Renal pelvis (tissue), 12 donors: ENCODE measurements around the gene OGG1. TPM values are rescaled to one million over a fixed set of nuclear protein-coding genes. Genes with fewer than 3 reads are reported as not detected.

Experiments used
- DNase-seq: peaks from one replicate; pipeline ENCODE4 v3.0.0-alpha.2; 2013
- long read RNA-seq, 16 experiments: transcript quantifications; one replicate each; lab custom pipeline, GENCODE V29; 2026
- polyA plus RNA-seq, 3 donors: library from polyadenylated mRNA; unstranded; fragments of 120-200 nt; gene quantifications; one replicate each; pipeline ENCODE4 v1.2.1, GENCODE V29; 2013; ENCODE audit not compliant: insufficient read length in 3 of 3

The OGG1 gene
- 10 to 100 TPM; 63.7 to 84.8 (median 69.5) TPM for polyA plus RNA-seq
- long read RNA-seq, donor 1, full-length matches to known transcripts = 40 of 40 reads
- long read RNA-seq, donor 1, partial matches to known transcripts = 0 of 40 reads
- long read RNA-seq, donor 1, other reads (novel, unspliced or antisense) = 0 of 40 reads
- long read RNA-seq, donor 2, full-length matches to known transcripts = 36 of 36 reads
- long read RNA-seq, donor 2, partial matches to known transcripts = 0 of 36 reads
- long read RNA-seq, donor 2, other reads (novel, unspliced or antisense) = 0 of 36 reads
- long read RNA-seq, donor 3, full-length matches to known transcripts = 36 of 46 reads
- long read RNA-seq, donor 3, partial matches to known transcripts = 0 of 46 reads
- long read RNA-seq, donor 3, other reads (novel, unspliced or antisense) = 10 of 46 reads
- long read RNA-seq, donor 4, full-length matches to known transcripts = 49 of 135 reads
- long read RNA-seq, donor 4, partial matches to known transcripts = 28 of 135 reads
- long read RNA-seq, donor 4, other reads (novel, unspliced or antisense) = 58 of 135 reads
- long read RNA-seq, donor 5, full-length matches to known transcripts = 17 of 30 reads
- long read RNA-seq, donor 5, partial matches to known transcripts = 6 of 30 reads
- long read RNA-seq, donor 5, other reads (novel, unspliced or antisense) = 7 of 30 reads
- long read RNA-seq, donor 6, full-length matches to known transcripts = 41 of 46 reads
- long read RNA-seq, donor 6, partial matches to known transcripts = 5 of 46 reads
- long read RNA-seq, donor 6, other reads (novel, unspliced or antisense) = 0 of 46 reads
- long read RNA-seq, donor 7, full-length matches to known transcripts = 55 of 63 reads
- long read RNA-seq, donor 7, partial matches to known transcripts = 8 of 63 reads
- long read RNA-seq, donor 7, other reads (novel, unspliced or antisense) = 0 of 63 reads
- long read RNA-seq, donor 8, full-length matches to known transcripts = 28 of 28 reads
- long read RNA-seq, donor 8, partial matches to known transcripts = 0 of 28 reads
- long read RNA-seq, donor 8, other reads (novel, unspliced or antisense) = 0 of 28 reads
- long read RNA-seq, donor 9, full-length matches to known transcripts = 32 of 39 reads
- long read RNA-seq, donor 9, partial matches to known transcripts = 7 of 39 reads
- long read RNA-seq, donor 9, other reads (novel, unspliced or antisense) = 0 of 39 reads
- long read RNA-seq, donor 10, full-length matches to known transcripts = 64 of 69 reads
- long read RNA-seq, donor 10, partial matches to known transcripts = 0 of 69 reads
- long read RNA-seq, donor 10, other reads (novel, unspliced or antisense) = 5 of 69 reads
- long read RNA-seq, donor 11, full-length matches to known transcripts = 36 of 42 reads
- long read RNA-seq, donor 11, partial matches to known transcripts = 6 of 42 reads
- long read RNA-seq, donor 11, other reads (novel, unspliced or antisense) = 0 of 42 reads
- long read RNA-seq, donor 12, full-length matches to known transcripts = 45 of 143 reads
- long read RNA-seq, donor 12, partial matches to known transcripts = 40 of 143 reads
- long read RNA-seq, donor 12, other reads (novel, unspliced or antisense) = 58 of 143 reads
- long read RNA-seq, donor 13, full-length matches to known transcripts = 45 of 50 reads
- long read RNA-seq, donor 13, partial matches to known transcripts = 0 of 50 reads
- long read RNA-seq, donor 13, other reads (novel, unspliced or antisense) = 5 of 50 reads
- long read RNA-seq, donor 14 = 0 reads
- long read RNA-seq, donor 15, full-length matches to known transcripts = 82 of 203 reads
- long read RNA-seq, donor 15, partial matches to known transcripts = 40 of 203 reads
- long read RNA-seq, donor 15, other reads (novel, unspliced or antisense) = 81 of 203 reads
- long read RNA-seq, donor 16, full-length matches to known transcripts = 51 of 114 reads
- long read RNA-seq, donor 16, partial matches to known transcripts = 28 of 114 reads
- long read RNA-seq, donor 16, other reads (novel, unspliced or antisense) = 35 of 114 reads

- DNase-seq = peak; percentile 98
Measured at GRCh38 chr3:9749645-9750555, at the start of gene OGG1. Gene OGG1 (plus strand): TSS chr3:9749952. CDS start chr3:9750287, 335 bp downstream.

GRCh38 chr3:9700536-9700935 is 49.2 kb upstream of the OGG1 start:
- DNase-seq = no peak

- no peak for DNase-seq
Measured at GRCh38 chr3:9701006-9701405, 48.7 kb upstream of the OGG1 start.

- no peak for DNase-seq
Measured at GRCh38 chr3:9701711-9702110, 48.0 kb upstream of the OGG1 start.

GRCh38 chr3:9703240-9703639 is 46.5 kb upstream of the OGG1 start:
- DNase-seq = no peak

GRCh38 chr3:9703736-9704346 is 45.9 kb upstream of the OGG1 start, which contains the start of gene CPNE9:
Gene CPNE9 (plus strand): TSS chr3:9703833. CDS start chr3:9703997, 164 bp downstream.
- DNase-seq = no peak

GRCh38 chr3:9704347-9705322 is 45.1 kb upstream of the OGG1 start:
- DNase-seq = peak; percentile 38

- no peak for DNase-seq
Measured at GRCh38 chr3:9710174-9710739, 39.5 kb upstream of the OGG1 start.

- no peak for DNase-seq
Measured at GRCh38 chr3:9712415-9712814, 37.3 kb upstream of the OGG1 start.

- DNase-seq = no peak
Measured at GRCh38 chr3:9713142-9713541, 36.6 kb upstream of the OGG1 start.

GRCh38 chr3:9715136-9715535 is 34.6 kb upstream of the OGG1 start:
- DNase-seq = no peak

- DNase-seq = no peak
Measured at GRCh38 chr3:9715764-9716437, 33.9 kb upstream of the OGG1 start.

- no peak for DNase-seq
Measured at GRCh38 chr3:9716801-9717555, 32.8 kb upstream of the OGG1 start.

GRCh38 chr3:9717563-9717962 is 32.2 kb upstream of the OGG1 start:
- no peak for DNase-seq

GRCh38 chr3:9718118-9718517 is 31.6 kb upstream of the OGG1 start:
- no peak for DNase-seq
